NCI-H2171 (cell line): ENCODE results near the gene ZNF765.
"Not testable (repeated sequence)": the region's sequence is repeated elsewhere in the genome, so short reads cannot be mapped to it uniquely, and the experiment has no call there.

Experiments used
- DNase-seq: peaks from one replicate; lab custom pipeline; 2025; lab: John Stamatoyannopoulos, UW

ZNF765 gene

DNA sequence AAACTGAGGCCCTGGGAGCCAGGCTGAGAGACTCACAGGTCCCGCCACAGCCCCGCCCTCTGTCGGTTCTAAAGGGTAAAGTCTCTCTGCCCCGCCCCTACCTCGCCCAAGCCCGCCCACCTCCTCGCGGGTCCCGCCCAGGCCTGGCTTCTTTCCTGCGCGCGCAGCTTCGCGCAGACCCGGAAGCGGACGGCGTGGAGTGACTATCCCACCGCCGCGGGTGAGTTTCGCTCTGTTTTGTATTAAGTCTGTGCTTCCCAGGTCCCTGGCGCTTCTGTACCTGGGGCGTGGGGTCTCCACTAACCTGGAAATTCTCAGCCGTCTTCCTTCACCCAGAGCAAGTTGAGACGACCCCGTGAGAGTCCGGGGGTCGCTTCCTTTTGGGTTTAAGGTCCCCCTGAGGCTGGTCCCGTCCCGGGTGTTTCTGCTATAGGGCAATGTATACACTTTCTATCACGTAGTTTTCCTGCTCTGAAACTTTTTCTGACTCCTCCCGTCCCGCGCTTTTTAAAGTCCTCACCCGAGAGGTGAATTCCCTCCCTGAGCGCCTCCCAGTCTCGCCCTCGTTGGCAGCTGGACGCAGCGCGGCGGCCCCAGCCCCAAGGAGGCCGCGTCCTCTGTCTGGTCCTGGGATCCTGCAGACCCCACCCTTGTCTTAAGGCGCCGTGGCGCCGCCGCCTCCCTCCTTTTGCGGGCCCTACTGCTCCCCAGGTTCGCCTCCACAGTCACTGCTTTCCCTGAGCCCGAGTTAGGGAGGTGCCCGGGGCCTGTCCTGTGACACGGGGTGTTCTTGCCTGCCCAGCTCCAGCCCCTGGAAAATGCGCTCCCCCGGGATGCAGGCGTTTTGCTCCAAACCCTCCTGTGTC is at the start of gene ZNF765:
ZNF765 (plus strand) TSS at position 176 of the 866 bp plus-strand sequence. CDS start 2,867 bp downstream, outside the sequence.
- DNase-seq = peak; percentile 91

DNA sequence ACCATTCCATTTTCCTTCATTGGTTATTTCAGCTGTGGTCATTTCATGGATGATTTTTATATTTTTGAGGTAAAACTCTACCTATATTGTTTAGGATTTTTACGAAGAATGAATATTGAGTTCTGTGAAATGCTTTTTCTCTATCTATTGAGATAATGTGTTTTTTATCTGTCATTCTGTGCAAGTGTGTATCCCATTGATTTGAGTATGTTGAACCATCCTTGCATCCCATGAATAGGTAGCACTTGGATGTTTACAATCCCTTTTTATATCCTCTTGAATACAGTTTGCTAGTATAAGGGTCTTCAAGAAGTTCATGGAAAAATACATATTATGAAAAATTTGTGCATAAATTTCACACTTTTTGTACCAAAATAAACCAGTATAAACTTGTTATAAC is 39.2 kb upstream of the ZNF765 start:
- DNase-seq = no peak

DNA sequence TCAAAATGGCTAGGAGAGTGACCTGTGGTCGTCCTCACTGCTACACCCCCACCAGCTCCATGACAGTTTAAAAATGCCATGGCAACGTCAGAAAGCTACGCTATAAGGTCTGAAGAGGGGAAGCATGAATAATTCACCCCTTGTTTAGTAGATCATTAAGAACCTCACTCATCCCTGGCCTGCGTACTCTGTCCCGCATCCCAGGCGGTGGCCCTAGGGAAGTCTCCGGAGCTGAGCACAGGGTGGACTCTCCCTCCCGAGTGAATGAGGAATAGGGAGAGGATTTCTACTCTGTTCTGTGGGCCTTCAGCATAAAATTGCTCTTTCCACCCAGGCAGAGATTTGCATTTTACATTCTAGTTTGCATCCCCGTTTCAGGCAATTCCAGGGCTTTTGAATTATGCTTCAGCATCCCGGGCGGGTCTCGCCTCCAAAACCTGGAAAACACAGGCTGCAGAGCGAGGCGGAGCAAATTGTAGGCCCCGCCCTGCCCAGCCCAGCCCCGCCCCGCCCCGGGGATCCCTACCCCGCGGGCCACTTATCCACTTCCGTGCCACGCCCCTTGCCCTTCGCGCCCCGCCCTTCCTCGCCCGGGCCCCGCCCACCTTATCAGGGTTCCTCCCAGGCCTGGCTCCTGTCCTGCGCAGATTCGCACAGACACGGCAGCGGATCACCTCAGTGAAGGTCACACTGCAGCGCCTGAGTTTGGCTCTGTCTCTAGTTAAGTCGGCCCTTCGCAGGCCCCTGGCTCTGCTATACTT is 36.9 kb upstream of the ZNF765 start:
- no peak for DNase-seq

DNA sequence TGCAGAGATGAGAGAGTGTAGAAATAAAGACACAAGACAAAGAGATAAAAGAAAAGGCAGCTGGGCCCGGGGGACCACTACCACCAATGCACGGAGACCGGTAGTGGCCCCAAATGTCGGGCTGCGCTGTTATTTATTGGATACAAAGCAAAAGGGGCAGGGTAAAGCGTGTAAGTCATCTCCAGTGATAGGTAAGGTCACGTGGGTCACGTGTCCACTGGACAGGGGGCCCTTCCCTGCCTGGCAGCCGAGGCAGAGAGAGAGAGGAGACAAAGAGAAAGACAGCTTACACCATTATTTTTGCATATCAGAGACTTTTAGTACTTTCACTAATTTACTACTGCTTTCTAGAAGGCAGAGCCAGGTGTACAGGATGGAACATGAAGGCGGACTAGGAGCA is 34.9 kb upstream of the ZNF765 start:
- DNase-seq = not testable (repeated sequence)

DNA sequence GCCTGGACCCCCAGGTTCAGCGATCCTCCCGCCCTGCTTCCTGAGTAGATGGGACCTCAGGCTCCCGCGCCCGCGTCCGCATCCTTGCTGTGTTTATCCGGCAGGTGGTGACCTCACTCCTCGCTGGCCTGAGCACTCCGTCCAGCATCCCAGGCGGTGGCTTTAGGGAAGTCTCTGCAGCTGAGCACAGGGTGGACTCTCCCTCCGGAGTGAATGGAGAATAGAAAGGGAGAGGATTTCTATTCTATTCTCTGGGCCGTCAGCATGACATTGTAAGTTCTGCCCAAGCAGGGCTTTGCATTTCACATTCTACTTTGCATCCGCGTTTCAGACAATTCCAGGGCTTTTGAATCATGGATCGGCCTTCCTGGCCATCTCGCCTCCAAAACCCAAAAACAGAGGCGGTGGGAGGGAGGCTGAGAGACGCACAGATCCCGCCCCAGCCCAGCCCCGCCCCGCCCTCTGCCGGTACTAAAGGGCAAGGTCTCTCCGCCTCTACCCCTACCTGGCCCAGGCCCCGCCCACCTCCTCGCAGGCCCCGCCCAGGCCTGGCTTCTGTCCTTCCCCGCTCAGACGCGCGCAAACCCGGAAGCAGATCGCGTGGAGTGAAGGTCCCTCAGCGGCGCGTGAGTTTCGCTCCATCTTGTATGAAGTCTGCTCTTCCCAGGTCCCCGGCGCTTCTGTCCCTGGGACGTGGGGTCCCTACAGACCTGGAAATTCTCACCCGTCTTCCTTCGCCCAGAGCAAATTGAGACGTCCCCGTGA is 29.6 kb upstream of the ZNF765 start, which contains the start of gene ZNF525:
ZNF525 (plus strand) TSS at position 572 of the 765 bp plus-strand sequence. CDS start 6,577 bp downstream, outside the sequence.
- DNase-seq = peak; percentile 63

DNA sequence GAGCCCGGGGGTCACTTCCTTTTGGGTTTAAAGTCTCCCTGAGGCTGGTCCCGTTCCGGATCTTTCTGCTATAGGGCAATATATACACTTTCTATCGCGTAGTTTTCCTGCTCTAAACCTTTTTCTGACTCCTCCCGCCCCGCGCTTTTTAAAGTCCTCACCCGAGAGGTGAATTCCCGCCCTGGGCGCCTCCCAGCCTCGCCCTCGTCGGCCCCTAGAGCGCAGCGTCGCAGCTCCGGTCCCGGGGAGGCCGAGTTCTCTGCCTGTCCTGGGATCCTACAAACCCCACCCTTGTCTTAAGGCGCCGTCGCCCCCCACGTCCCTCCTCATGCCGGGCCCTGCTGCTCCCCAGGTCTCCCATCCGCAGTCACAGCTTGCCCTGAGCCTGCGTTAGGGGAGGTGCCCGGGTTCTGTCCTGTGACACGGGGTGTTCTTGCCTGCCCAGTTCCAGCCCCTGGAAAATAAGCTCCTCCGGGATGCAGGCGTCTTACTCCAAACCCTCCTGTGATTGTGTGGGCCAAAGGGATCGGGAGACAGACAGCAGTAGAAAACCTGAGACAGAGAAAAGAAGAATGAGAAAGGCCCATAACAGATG is 29.0 kb upstream of the ZNF765 start:
- DNase-seq = peak; percentile 4

DNA sequence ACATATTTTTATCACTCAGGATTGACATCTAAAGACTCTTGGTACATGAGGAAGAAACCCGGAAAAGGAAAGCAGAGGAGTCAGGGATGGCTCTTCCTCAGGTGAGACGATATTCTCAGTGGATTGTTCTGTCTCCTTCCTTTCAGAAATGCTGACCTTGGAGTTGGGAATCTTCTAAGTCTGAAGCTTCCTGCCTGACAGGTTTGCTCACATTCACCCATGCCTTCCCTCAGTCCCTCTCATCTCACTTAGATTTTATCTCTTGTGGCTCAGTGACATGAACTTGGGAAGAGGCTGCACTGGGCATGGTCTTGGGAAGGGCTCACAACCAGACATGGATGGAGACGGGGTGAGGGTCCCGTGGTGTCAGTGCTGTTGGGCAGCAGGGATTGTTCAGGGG is 22.8 kb upstream of the ZNF765 start:
- DNase-seq = no peak

DNA sequence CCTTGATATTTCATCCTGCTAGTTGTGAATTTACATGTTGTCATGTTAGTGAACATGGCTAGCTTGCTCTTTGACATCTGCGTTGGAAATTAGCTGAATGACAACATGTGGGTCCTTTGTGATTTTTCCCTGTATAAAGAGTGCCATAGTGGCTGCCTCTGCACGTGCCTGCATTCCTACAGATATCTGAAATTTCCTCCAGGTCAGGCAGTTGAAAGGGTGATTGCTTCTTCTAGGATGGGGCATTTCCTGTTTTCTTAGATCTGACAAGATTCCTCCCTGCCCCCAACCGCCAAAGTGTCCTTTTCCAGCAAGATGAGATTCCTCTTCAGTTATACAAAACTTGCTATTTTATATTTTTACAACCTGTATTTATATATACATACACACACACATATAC is 20.7 kb upstream of the ZNF765 start:
- no peak for DNase-seq

DNA sequence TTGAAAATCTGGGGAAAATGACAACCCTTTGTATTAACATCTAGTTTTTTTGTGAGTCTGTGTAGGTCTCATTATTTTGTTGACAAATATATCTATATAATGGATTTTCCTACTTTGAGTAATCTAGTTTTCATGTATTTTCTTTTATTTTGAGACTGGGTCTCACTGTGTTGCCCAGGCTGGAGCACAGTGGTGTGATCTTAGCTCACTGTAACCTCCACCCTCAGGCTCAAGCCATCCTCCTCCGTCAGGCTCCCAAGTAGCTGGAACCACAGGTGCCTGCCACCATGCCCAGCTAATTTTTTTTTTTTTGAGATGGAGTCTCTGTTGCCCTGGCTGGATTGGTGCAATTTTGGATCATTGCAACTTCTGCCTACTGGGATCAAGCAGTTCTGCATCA is 20.2 kb upstream of the ZNF765 start:
- no peak for DNase-seq

DNA sequence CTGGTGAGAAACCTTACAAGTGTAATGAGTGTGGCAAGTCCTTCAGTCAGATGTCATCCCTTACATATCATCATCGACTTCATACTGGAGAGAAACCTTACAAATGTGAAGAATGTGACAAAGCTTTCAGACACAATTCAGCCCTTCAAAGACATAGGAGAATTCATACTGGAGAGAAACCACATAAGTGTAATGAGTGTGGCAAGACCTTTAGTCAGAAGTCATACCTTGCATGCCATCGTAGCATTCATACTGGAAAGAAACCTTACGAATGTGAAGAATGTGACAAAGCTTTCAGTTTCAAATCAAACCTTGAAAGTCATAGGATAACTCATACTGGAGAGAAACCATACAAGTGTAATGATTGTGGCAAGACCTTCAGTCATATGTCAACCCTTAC is 13.6 kb upstream of the ZNF765 start:
- DNase-seq = no peak

DNA sequence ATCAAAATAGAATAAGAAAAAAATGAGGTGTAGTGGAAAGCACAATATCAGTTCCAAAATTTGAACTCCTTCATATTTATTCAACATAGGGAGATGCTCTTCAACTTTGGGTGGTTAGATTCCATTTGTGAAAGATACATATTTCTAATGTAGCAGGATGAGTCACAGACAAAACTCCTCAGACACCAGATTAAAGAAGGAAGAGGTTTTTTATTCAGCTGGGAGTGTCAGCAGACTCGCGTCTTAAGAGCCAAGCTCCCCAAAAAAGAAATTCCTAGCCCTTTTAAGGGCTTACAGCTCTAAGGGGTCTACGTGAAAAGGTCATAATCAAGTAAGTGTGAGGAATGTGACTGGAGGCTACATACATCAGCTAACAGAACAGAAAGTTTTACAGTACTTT is 6.8 kb upstream of the ZNF765 start:
- DNase-seq = no peak

DNA sequence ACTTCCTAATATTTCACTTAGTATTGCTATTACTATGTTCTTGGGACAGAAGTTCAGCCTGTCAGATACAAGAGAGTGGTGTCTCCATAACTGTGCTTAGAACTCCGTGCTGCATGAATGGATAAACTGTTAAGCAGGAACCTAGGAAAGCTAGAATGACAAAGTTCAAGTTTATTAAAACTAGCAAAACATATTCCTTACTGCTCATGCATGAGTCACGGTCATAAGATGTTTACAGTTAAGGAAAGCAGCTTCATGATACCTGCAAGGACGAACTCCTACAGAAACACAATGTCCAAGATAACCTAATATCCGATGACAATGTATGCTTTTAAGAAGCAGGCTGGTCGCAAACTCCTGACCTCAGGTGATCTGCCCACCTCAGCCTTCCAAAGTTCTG is 6.0 kb upstream of the ZNF765 start:
- DNase-seq = no peak

DNA sequence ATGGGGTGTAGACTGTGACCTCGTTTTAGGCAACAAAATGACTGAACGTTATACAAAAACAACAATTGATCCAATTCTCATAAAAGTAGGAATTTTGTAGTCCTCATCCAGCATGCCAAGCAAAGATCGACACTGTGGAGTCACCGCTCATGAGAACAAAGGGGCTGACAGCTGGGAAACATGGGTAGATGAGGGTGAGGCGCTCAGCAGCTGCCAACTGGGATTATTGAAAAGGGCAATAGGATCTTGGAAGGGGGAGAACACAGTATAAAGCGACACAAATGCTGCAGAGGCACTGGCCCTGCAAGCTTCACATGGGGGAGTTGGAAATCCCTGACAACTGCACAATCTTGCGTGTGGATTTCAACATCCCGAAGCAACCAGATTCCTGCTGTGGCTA is 5.4 kb upstream of the ZNF765 start:
- no peak for DNase-seq

DNA sequence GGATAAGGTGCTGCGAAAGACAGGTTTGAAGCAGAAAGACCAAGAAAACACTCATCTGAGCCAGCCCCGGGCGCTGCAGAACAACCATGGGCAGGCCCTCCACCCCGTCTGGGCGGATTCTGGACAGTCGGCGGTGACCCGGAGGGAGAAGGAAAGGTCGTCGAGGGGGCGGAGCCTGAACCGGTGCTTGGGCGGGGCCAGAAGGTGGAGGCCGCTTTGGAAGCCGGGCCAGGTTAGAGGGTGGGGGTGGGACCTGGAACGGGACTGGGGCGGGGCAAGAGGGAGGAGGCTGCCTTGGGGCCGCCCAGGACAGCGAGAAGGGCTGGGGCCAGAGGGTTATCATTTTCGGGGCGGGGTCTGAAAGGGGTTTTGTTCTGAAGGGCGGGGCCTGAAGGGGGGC is 5.0 kb upstream of the ZNF765 start:
- no peak for DNase-seq

DNA sequence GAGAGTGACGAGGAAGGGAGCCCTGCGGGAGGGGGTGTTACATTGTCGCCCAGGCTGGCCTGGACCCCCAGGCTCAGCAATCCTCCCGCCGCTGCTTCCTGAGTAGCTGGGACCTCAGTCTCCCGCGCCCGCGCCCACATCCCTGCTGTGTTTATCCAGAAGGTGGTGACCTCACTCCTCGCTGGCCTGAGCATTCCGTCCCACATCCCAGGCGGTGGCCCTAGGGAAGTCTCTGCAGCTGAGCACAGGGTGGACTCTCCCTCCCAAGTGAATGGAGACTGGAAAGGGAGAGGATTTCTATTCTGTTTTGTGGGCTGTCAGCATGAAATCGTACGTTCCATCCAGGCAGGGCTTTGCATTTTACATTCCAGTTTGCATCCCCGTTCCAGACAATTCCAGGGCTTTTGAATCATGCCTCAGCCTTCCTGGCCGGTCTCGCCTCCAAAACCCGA is 401 bp upstream of the ZNF765 start:
- no peak for DNase-seq

DNA sequence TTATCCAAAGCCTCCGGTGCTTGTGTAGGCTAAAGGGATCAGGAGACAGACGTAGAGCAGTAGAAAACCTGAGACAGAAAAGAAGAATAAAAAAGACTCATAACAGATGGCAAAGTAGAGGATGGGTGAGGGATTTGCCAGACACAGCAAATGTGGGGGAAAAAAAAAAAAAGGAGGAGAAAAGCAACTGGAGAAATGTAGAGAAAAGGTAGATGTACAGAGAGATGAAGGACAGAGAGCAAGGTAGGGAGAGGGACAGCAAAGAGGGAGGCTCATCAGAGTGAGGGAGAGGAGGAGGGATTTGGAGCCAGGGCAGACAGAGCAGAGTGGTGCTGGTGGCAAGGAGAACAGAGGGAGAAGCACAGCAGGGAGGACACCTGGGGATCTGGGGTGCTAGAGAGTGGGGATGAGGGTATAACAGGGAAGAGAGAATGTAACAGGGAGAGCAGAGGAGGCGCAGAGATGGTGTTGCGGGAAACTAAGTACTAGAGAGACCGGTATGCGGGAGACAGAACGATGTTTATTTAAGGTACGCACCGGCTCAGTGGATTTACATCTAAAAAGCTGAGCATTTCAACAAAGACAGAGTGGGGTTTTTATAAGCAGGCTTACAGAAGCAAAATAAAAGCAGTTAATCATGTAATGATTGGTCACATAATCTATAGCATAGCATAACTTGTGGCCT is 1.0 kb downstream of the ZNF765 start:
- not testable (repeated sequence) for DNase-seq

DNA sequence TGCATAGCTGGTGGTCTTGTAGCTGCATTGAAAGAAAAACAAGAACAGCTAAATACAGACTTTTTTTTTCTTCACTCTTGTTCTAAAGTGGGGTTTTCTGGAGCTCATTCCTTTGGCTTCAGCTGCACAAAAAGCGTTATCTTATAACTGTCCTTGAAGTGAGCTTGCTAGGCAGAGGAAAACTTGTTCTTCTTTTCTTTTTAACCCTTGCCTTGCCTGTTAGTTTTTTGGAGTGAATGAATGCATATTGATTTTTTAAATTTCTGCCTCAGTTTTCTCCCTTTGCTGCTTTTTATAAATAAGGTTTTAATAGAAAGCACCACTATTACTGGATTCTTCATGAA is 1.5 kb downstream of the ZNF765 start:
- no peak for DNase-seq

DNA sequence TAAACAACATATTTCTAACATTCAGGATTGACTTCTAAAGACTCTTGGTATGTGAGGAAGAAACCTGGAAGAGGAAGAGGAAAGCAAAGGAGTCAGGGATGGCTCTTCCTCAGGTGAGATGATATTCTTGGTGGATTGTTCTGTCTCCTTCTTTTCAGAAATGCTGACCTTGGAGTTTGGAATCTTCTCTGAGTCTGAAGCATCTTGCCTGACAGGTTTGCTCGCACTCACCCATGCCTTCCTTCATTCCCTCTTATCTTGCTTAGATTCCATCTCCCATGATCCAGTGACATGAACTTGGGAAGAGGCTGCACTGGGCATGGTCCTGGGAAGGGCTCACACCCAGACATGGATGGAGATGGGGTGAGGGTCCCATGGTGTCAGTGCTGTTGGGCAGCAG is 3.0 kb downstream of the ZNF765 start:
- not testable (repeated sequence) for DNase-seq

DNA sequence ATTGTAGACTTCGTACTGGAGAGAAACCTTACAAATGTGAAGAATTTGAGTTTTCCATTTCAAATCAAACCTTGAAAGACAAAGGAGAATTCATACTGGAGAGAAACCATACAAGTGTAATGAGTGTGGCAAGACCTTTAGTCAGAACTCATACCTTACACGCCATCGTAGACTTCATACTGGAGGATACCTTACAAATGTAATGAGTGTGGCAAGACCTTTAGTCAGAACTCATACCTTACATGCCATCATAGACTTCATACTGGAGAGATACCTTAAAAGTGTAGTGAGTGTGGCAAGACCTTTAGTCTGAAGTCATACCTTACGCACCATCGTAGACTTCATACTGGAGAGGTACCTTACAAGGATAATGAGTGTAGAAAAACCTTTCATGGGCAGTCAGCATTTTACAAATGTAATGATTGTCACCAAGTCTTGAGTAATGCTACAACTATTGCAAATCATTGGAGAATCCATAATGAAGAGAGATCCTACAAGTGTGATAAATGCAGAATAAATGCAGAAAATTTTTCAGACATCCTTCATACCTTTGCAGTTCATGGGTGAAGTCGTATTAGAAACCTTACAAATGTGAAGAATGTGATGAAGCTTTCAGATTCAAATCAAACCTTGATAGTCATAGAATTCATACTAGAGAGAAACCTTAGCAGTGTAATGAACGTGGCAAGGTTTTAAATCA is 14.7 kb downstream of the ZNF765 start:
- no peak for DNase-seq

DNA sequence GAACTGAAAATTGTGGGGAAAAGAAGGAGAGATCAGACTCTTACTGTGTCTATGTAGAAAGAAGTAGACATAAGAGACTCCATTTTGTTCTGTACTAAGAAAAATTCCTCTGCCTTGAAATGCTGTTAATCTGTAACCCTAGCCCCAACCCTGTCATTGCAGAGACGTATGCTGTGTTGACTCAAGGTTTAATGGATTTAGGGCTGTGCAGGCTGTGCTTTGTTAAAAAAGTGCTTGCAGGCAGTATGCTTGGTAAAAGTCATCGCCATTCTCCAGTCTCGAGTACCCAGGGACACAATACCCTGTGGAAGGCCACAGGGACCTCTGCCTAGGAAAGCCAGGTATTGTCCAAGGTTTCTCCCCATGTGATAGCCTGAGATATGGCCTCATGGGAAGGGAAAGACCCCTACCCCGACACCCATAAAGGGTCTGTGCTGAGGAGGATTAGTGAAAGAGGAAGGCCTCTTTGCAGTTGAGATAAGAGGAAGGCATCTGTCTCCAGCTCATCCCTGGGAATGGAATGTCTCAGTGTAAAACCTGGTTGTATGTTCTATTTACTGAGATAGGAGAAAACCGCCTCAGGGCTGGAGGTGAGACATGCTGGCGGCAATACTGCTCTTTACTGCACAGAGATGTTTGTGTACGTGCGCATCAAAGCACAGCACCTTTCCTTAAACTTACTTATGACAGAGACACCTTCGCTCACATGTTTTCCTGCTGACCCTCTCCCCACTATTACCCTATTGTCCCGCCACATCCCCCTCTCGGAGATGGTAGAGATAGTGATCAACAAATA is 25.8 kb downstream of the ZNF765 start:
- DNase-seq = not testable (repeated sequence)
